Omental fat pad (tissue), 4 donors: ENCODE results near the gene RSPH3. TPM values are rescaled to one million over a fixed set of nuclear protein-coding genes. Genes with fewer than 3 reads are reported as not detected.
"Not testable (repeated sequence)": the region's sequence is repeated elsewhere in the genome, so short reads cannot be mapped to it uniquely, and the experiment has no call there.

Experiments
- ATAC-seq: fragments of 150-250 bp; one replicate; pipeline ENCODE4 v1.9.1; 2016; ENCODE audit warnings: mild to moderate bottlenecking, moderate library complexity; ENCODE audit not compliant: low FRiP score
- DNase-seq: peaks from one replicate; pipeline ENCODE4 v3.0.0-alpha.2; 2019; ENCODE audit warnings: low spot score
- CTCF ChIP-seq, 3 donors: fragments of 450-650 bp; IDR thresholded peaks; one replicate each; pipeline ENCODE4 v1.5.1; 2016 to 2017; ENCODE audit warnings: antibody characterized with exemption in 3 of 3, mild to moderate bottlenecking in 3 of 3, moderate library complexity in 2 of 3
- total RNA-seq, 4 donors: library from RNA; depleted of rRNA; stranded (reverse); fragments of >200 nt; gene quantifications; one replicate each; pipeline ENCODE4 v1.1.0, GENCODE V29; 2016

Gene RSPH3
- total RNA-seq, 4 donors from 2014 or later, result 6.4 to 11.7 (median 7.5) TPM

GRCh38 chr6:159020011-159020410 is 20.0 kb upstream of the RSPH3 start:
- no peak for TF ChIP-seq CTCF (IDR thresholded peaks at IDR 0.05)
- ATAC-seq (no peak), DNase-seq (no peak)

GRCh38 chr6:159017757-159018559 is 18.0 kb upstream of the RSPH3 start:
- no peak for DNase-seq
- TF ChIP-seq CTCF (IDR thresholded peaks at IDR 0.05), result no peak

GRCh38 chr6:159014406-159014805 is 14.4 kb upstream of the RSPH3 start:
- DNase-seq (no peak), ATAC-seq (no peak)
- no peak for TF ChIP-seq CTCF (IDR thresholded peaks at IDR 0.05)

More at GRCh38 chr6:159017757-159018559, 18.0 kb upstream of the RSPH3 start:
- no peak for ATAC-seq

GRCh38 chr6:159013229-159013628 is 13.2 kb upstream of the RSPH3 start:
- DNase-seq, result no peak
- TF ChIP-seq CTCF (IDR thresholded peaks at IDR 0.05), result no peak

GRCh38 chr6:159012201-159012600 is 12.2 kb upstream of the RSPH3 start:
- DNase-seq (no peak), ATAC-seq (peak; percentile 63)
- no peak for TF ChIP-seq CTCF (IDR thresholded peaks at IDR 0.05)

More at GRCh38 chr6:159013229-159013628, 13.2 kb upstream of the RSPH3 start:
- ATAC-seq, result peak; percentile 70

GRCh38 chr6:159010037-159010612 is 10.1 kb upstream of the RSPH3 start:
- peak; percentile 57 for ATAC-seq

GRCh38 chr6:159008656-159009288 is 8.8 kb upstream of the RSPH3 start:
- ATAC-seq (no peak), DNase-seq (no peak)
- TF ChIP-seq CTCF (IDR thresholded peaks at IDR 0.05), result peak in 1 of 3 donors; percentile 32

More at GRCh38 chr6:159010037-159010612, 10.1 kb upstream of the RSPH3 start:
- not testable (repeated sequence) for DNase-seq
